ENCODE results near the gene S100A1.

S100A1 gene

DNA sequence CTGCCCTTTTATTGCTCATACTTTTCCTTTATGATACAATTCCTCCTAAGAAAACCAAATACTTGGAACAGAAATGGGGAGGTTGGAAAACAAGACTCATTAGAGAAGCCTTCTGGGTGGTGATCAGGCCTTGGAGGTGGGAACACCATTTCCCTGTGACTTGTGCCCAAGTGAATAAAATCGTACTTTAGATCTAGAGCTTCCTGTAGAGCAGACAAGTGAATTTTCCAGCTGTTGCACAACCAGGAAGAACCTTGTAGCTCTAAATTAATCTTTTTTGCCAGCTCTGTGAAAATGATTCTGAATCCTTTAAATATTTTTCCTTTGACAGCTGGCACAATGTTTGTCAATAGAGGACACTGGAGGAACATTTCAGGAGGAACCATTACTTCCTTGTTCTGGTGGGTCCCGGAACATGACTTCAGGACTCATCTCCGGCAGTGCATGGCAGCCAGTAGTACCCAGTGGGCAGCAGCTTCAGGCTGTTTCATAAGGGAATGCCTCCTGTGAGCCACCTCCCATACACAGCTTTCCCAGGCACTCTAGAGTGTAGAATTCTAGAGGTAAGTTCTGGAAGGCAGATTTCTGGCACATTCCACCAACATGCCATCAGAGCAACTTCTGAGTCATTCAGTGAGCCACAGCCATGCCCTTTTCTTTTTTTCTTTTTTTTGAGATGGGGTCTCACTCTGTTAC lies 24.7 kb downstream of the S100A1 start:
- no peak overlapping the region for H3K4me3 ChIP-seq (ENCODE audit: insufficient read depth in 1 of 2, low read depth in 1 of 2, low read length in 2 of 2)
- H3K4ac ChIP-seq (ENCODE audit: low read depth in 1 of 2, low read length in 2 of 2) = peak overlapping the region in 1 of 2 experiments; percentile 35
- H3K27ac ChIP-seq (ENCODE audit: low read length, poor library complexity, severe bottlenecking) = no peak overlapping the region
- no peak overlapping the region for H2BK15ac ChIP-seq (ENCODE audit: low read depth, poor library complexity, severe bottlenecking)
- no peak overlapping the region for H3K14ac ChIP-seq (ENCODE audit: low read length in 2 of 2)
- no peak overlapping the region for H3K18ac ChIP-seq (ENCODE audit: low read depth in 1 of 2, low read length in 2 of 2)
- H3K4me2 ChIP-seq (ENCODE audit: low read length, poor library complexity, severe bottlenecking) = no peak overlapping the region
- no peak overlapping the region for H3K23ac ChIP-seq (ENCODE audit: low read length in 2 of 2)
- peak; percentile 39 for DNase-seq
- H2AK5ac ChIP-seq (ENCODE audit: low read length, severe bottlenecking) = no peak overlapping the region
- H4K8ac ChIP-seq (ENCODE audit: low read length) = peak overlapping the region; percentile 13
- peaks cover 0 to 4% of the 10 kb centered on the region in 2 experiments for H3K36me3 ChIP-seq (ENCODE audit: control insufficient read depth in 1 of 2, insufficient read depth in 2 of 2, low read depth in 1 of 2, low read length in 2 of 2)
- no peak overlapping the region for H2BK5ac ChIP-seq (ENCODE audit: low read depth, low read length, poor library complexity, severe bottlenecking)
- no peak overlapping the region for H2BK120ac ChIP-seq (ENCODE audit: low read depth, low read length)
- H3K9me3 ChIP-seq (ENCODE audit: control insufficient read depth, low read length) = no peaks in the 10 kb centered on the region
- H2AFZ ChIP-seq (ENCODE audit: low read depth, low read length) = no peak overlapping the region
- WGBS = 95% methylated on average over 3 of the region's 3 CpGs
- H3K4me1 ChIP-seq (ENCODE audit: control insufficient read depth, insufficient read depth, low read depth, low read length) = peaks cover 11% of the 10 kb centered on the region
- no peaks in the 10 kb centered on the region for H3K27me3 ChIP-seq (ENCODE audit: control insufficient read depth in 1 of 2, insufficient read depth in 1 of 2, low read length in 2 of 2)
- H2BK12ac ChIP-seq (ENCODE audit: low read length in 2 of 2) = peak overlapping the region in 1 of 2 experiments; percentile 15
- H4K91ac ChIP-seq (ENCODE audit: low read length) = peak overlapping the region; percentile 50
- no peak overlapping the region for H3K9ac ChIP-seq (ENCODE audit: low read length)
- peaks cover under 1% of the 10 kb centered on the region for H3K79me1 ChIP-seq (replicated peaks; ENCODE audit: low read length, poor library complexity, severe bottlenecking)

DNA sequence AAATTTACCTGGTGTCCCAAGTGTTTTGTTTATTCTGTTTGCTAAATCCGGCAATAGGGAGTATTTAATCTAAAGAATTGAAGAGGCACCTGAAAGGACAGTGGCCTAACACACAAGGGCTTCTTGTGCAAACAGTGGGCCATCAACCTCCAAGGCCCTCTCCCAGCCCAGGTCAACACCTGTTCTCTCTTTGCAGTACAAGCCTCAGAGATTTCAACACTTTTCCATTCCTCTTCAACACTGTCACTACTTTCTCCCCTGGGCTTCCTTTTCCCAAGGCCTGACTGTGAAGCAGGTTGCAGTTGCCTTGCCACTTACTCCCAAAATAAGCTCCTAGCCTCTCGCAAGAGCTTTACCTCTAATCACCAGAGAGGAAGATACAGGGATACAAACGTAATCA lies 27.1 kb downstream of the S100A1 start:
- no peak overlapping the region for H2AFZ ChIP-seq (ENCODE audit: low read depth, low read length)
- H3K79me1 ChIP-seq (replicated peaks; ENCODE audit: low read length, poor library complexity, severe bottlenecking) = no peaks in the 10 kb centered on the region
- no peak overlapping the region for H3K23ac ChIP-seq (ENCODE audit: low read length in 2 of 2)
- DNase-seq = no peak
- no peak overlapping the region for H3K4ac ChIP-seq (ENCODE audit: low read depth in 1 of 2, low read length in 2 of 2)
- H4K91ac ChIP-seq (ENCODE audit: low read length) = no peak overlapping the region
- no peak overlapping the region for H3K4me3 ChIP-seq (ENCODE audit: insufficient read depth in 1 of 2, low read depth in 1 of 2, low read length in 2 of 2)
- no peaks in the 10 kb centered on the region for H3K27me3 ChIP-seq (ENCODE audit: control insufficient read depth in 1 of 2, insufficient read depth in 1 of 2, low read length in 2 of 2)
- H3K27ac ChIP-seq (ENCODE audit: low read length, poor library complexity, severe bottlenecking) = no peak overlapping the region
- no peak overlapping the region for H3K9ac ChIP-seq (ENCODE audit: low read length)
- H3K18ac ChIP-seq (ENCODE audit: low read depth in 1 of 2, low read length in 2 of 2) = no peak overlapping the region
- no peak overlapping the region for H2BK120ac ChIP-seq (ENCODE audit: low read depth, low read length)
- no peak overlapping the region for H2BK15ac ChIP-seq (ENCODE audit: low read depth, poor library complexity, severe bottlenecking)
- H3K14ac ChIP-seq (ENCODE audit: low read length in 2 of 2) = no peak overlapping the region
- peaks cover 8% of the 10 kb centered on the region for H3K4me1 ChIP-seq (ENCODE audit: control insufficient read depth, insufficient read depth, low read depth, low read length)
- H2AK5ac ChIP-seq (ENCODE audit: low read length, severe bottlenecking) = no peak overlapping the region
- H4K8ac ChIP-seq (ENCODE audit: low read length) = no peak overlapping the region
- H3K9me3 ChIP-seq (ENCODE audit: control insufficient read depth, low read length) = no peaks in the 10 kb centered on the region
- H2BK5ac ChIP-seq (ENCODE audit: low read depth, low read length, poor library complexity, severe bottlenecking) = no peak overlapping the region
- 100% methylated on average over 2 of the region's 3 CpGs for WGBS
- no peak overlapping the region for H3K4me2 ChIP-seq (ENCODE audit: low read length, poor library complexity, severe bottlenecking)
- H3K36me3 ChIP-seq (ENCODE audit: control insufficient read depth in 1 of 2, insufficient read depth in 2 of 2, low read depth in 1 of 2, low read length in 2 of 2) = peaks cover 3% of the 10 kb centered on the region in 2 experiments
- no peak overlapping the region for H2BK12ac ChIP-seq (ENCODE audit: low read length in 2 of 2)

DNA sequence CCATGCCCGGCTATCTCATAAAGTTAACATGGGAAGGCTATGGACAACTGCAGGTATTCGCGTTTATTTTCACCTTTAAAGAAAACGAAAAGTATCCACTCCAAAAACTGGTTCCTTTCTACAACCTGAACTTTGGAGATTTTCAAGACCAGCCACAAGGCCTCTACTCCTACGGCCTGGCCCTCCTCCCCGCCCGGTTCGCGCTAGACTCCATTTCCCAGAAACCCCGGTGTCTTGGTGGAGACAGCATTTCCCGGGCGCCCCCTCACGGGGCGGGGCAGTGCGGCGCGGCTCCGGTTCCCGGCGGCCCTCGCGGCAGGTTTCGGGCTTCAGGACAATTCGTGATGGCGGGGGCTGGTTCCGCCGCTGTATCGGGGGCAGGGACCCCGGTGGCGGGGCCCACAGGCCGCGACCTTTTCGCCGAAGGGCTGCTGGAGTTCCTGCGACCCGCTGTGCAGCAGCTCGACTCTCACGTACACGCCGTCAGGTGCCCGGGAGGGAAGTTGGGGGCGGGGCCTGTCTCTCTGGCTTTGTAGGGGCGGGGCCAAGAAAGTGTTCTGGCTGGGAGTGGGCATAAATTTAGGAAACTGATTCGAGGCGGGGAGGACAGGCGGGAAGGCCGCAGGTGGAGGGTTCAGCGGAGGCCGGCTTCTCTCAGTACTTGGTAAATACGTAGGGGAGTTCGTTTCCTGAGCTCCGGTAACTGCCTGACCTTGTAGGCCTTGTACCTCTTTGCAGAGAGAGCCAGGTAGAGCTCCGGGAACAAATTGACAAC lies 30.4 kb downstream of the S100A1 start, which contains the start of gene SNAPIN:
Gene SNAPIN (plus strand): TSS at position 304 of the 775 bp plus-strand sequence. CDS start 41 bp downstream, at position 345.
- no peak within 1 kb of the TSS for H3K23ac ChIP-seq (ENCODE audit: low read length in 2 of 2)
- H3K27ac ChIP-seq (ENCODE audit: low read length, poor library complexity, severe bottlenecking) = peak within 1 kb of the TSS; percentile 50
- H2BK5ac ChIP-seq (ENCODE audit: low read depth, low read length, poor library complexity, severe bottlenecking) = peak within 1 kb of the TSS; percentile 99
- peak within 1 kb of the TSS; percentile 93 for H4K8ac ChIP-seq (ENCODE audit: low read length)
- H3K4me1 ChIP-seq (ENCODE audit: control insufficient read depth, insufficient read depth, low read depth, low read length) = peaks cover 6% of the 10 kb centered on the region
- H2BK120ac ChIP-seq (ENCODE audit: low read depth, low read length) = peak within 1 kb of the TSS; percentile 56
- H3K9me3 ChIP-seq (ENCODE audit: control insufficient read depth, low read length) = no peaks in the 10 kb centered on the region
- WGBS = 3% methylated on average over 53 of the region's 53 CpGs
- peak within 1 kb of the TSS; percentile 94 for H2AK5ac ChIP-seq (ENCODE audit: low read length, severe bottlenecking)
- H3K79me1 ChIP-seq (replicated peaks; ENCODE audit: low read length, poor library complexity, severe bottlenecking) = peaks cover 4% of the 10 kb centered on the region
- peak within 1 kb of the TSS; percentile 100 for H2AFZ ChIP-seq (ENCODE audit: low read depth, low read length)
- H2BK12ac ChIP-seq (ENCODE audit: low read length in 2 of 2) = peak within 1 kb of the TSS in 1 of 2 experiments; percentile 80
- peak within 1 kb of the TSS; percentile 95 for H3K9ac ChIP-seq (ENCODE audit: low read length)
- peak; percentile 88 for DNase-seq
- peak within 1 kb of the TSS; percentile 49 to 73 for H3K4ac ChIP-seq (ENCODE audit: low read depth in 1 of 2, low read length in 2 of 2)
- H2BK15ac ChIP-seq (ENCODE audit: low read depth, poor library complexity, severe bottlenecking) = peak within 1 kb of the TSS; percentile 100
- H3K27me3 ChIP-seq (ENCODE audit: control insufficient read depth in 1 of 2, insufficient read depth in 1 of 2, low read length in 2 of 2) = no peaks in the 10 kb centered on the region
- H3K4me2 ChIP-seq (ENCODE audit: low read length, poor library complexity, severe bottlenecking) = peak within 1 kb of the TSS; percentile 57
- peak within 1 kb of the TSS; percentile 80 to 99 for H3K18ac ChIP-seq (ENCODE audit: low read depth in 1 of 2, low read length in 2 of 2)
- peak within 1 kb of the TSS; percentile 60 for H4K91ac ChIP-seq (ENCODE audit: low read length)
- H3K14ac ChIP-seq (ENCODE audit: low read length in 2 of 2) = peak within 1 kb of the TSS in 1 of 2 experiments; percentile 28
- H3K4me3 ChIP-seq (ENCODE audit: insufficient read depth in 1 of 2, low read depth in 1 of 2, low read length in 2 of 2) = peak within 1 kb of the TSS; percentile 94 to 98
- H3K36me3 ChIP-seq (ENCODE audit: control insufficient read depth in 1 of 2, insufficient read depth in 2 of 2, low read depth in 1 of 2, low read length in 2 of 2) = peaks cover 19 to 35% of the 10 kb centered on the region in 2 experiments

DNA sequence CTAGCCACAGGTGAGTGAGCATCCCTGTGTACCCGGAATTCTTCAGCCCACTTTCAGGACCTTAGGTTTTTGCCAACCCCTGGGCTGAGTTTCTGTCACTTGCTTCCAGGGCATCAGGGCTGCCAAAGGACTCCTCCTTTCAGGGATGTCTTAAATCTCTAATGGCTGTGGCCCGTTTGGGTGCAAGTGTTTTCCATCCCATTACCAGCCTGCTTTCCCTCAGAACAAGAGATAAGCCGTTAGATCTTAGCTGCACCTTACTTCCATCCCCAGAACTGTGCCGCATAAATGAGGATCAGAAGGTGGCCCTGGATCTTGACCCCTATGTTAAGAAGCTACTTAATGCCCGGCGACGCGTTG lies 30.9 kb downstream of the S100A1 start:
- Histone ChIP-seq H2BK120ac (ENCODE audit: low read depth, low read length) (no peak overlapping the region), H3K9me3 (ENCODE audit: control insufficient read depth, low read length) (no peaks in the 10 kb centered on the region), H3K36me3 (ENCODE audit: control insufficient read depth in 1 of 2, insufficient read depth in 2 of 2, low read depth in 1 of 2, low read length in 2 of 2) (peaks cover 19 to 40% of the 10 kb centered on the region in 2 experiments), H2BK12ac (ENCODE audit: low read length in 2 of 2) (no peak overlapping the region), H3K9ac (ENCODE audit: low read length) (peak overlapping the region; percentile 95), H3K18ac (ENCODE audit: low read depth in 1 of 2, low read length in 2 of 2) (no peak overlapping the region), H2BK5ac (ENCODE audit: low read depth, low read length, poor library complexity, severe bottlenecking) (peak overlapping the region; percentile 99), H3K4ac (ENCODE audit: low read depth in 1 of 2, low read length in 2 of 2) (peak overlapping the region in 1 of 2 experiments; percentile 20), H2BK15ac (ENCODE audit: low read depth, poor library complexity, severe bottlenecking) (no peak overlapping the region), H3K4me2 (ENCODE audit: low read length, poor library complexity, severe bottlenecking) (peak overlapping the region; percentile 57), H3K14ac (ENCODE audit: low read length in 2 of 2) (peak overlapping the region in 1 of 2 experiments; percentile 8), H3K79me1 (replicated peaks; ENCODE audit: low read length, poor library complexity, severe bottlenecking) (peaks cover 4% of the 10 kb centered on the region), H3K4me1 (ENCODE audit: control insufficient read depth, insufficient read depth, low read depth, low read length) (peaks cover 6% of the 10 kb centered on the region), H3K23ac (ENCODE audit: low read length in 2 of 2) (no peak overlapping the region), H4K91ac (ENCODE audit: low read length) (peak overlapping the region; percentile 18), H2AFZ (ENCODE audit: low read depth, low read length) (no peak overlapping the region), H3K27me3 (ENCODE audit: control insufficient read depth in 1 of 2, insufficient read depth in 1 of 2, low read length in 2 of 2) (no peaks in the 10 kb centered on the region), H4K8ac (ENCODE audit: low read length) (no peak overlapping the region), H3K4me3 (ENCODE audit: insufficient read depth in 1 of 2, low read depth in 1 of 2, low read length in 2 of 2) (peak overlapping the region; percentile 94 to 98), H2AK5ac (ENCODE audit: low read length, severe bottlenecking) (no peak overlapping the region), H3K27ac (ENCODE audit: low read length, poor library complexity, severe bottlenecking) (peak overlapping the region; percentile 42)
- no peak for DNase-seq
- 61% methylated on average over 8 of the region's 8 CpGs for WGBS
